IPS DF 6.9 (cell line): Measurements from ENCODE around the gene AMBP.

Source experiments
- DNase-seq: peaks from one replicate; pipeline ENCODE4 v3.0.0-alpha.2; 2013; ENCODE audit warnings: low read depth, low spot score
- H3K27ac ChIP-seq: one replicate; pipeline ENCODE4 v1.5.1; 2013; ENCODE audit warnings: low read length, control low read depth
- H3K27me3 ChIP-seq: 2 replicates; pipeline ENCODE4 v1.6.1; 2013; ENCODE audit warnings: mild to moderate bottlenecking, low read length; ENCODE audit not compliant: control insufficient read depth, insufficient read depth
- H3K36me3 ChIP-seq: 2 replicates; pipeline ENCODE4 v1.6.1; 2013; ENCODE audit warnings: low read length; ENCODE audit not compliant: control insufficient read depth, insufficient read depth
- H3K4me1 ChIP-seq: 2 replicates; pipeline ENCODE4 v1.6.1; 2013; ENCODE audit warnings: low read length; ENCODE audit not compliant: control insufficient read depth, insufficient read depth
- H3K4me3 ChIP-seq: 2 replicates; pipeline ENCODE4 v1.5.1; 2013; ENCODE audit warnings: mild to moderate bottlenecking, low read length
- H3K9me3 ChIP-seq: 2 replicates; pipeline ENCODE4 v1.6.1; 2013; ENCODE audit warnings: low read length, inconsistent platforms; ENCODE audit not compliant: control insufficient read depth, insufficient read depth
- WGBS: extraction: QIAGEN DNeasy Blood & Tissue Kit; methylation state at CpG from one replicate; pipeline ENCODE4 v1.1.7; 2013; ENCODE audit warnings: mixed read lengths, missing lambda C conversion rate; ENCODE audit not compliant: insufficient read length, insufficient coverage; 5-methylcytosine and 5-hydroxymethylcytosine counted together

AMBP gene

GRCh38 chr9:114071197-114071795 lies 6.8 kb downstream of the AMBP start:
- no CpG with 5 or more reads among the region's 7 CpGs for WGBS
- no peaks in the 10 kb centered on the region for H3K27me3 ChIP-seq
- no peaks in the 10 kb centered on the region for H3K4me1 ChIP-seq
- no peak for DNase-seq
- H3K36me3 ChIP-seq = no peaks in the 10 kb centered on the region
- H3K4me3 ChIP-seq = no peak overlapping the region
- no peak overlapping the region for H3K27ac ChIP-seq
- H3K9me3 ChIP-seq = no peaks in the 10 kb centered on the region

- Histone ChIP-seq H3K27me3 (no peaks in the 10 kb centered on the region), H3K4me1 (no peaks in the 10 kb centered on the region), H3K27ac (no peak overlapping the region), H3K9me3 (no peaks in the 10 kb centered on the region), H3K36me3 (no peaks in the 10 kb centered on the region), H3K4me3 (no peak overlapping the region)
- WGBS = no CpG with 5 or more reads among the region's 17 CpGs
- DNase-seq = no peak
Measured at GRCh38 chr9:114070188-114071103, 7.7 kb downstream of the AMBP start.

DNA sequence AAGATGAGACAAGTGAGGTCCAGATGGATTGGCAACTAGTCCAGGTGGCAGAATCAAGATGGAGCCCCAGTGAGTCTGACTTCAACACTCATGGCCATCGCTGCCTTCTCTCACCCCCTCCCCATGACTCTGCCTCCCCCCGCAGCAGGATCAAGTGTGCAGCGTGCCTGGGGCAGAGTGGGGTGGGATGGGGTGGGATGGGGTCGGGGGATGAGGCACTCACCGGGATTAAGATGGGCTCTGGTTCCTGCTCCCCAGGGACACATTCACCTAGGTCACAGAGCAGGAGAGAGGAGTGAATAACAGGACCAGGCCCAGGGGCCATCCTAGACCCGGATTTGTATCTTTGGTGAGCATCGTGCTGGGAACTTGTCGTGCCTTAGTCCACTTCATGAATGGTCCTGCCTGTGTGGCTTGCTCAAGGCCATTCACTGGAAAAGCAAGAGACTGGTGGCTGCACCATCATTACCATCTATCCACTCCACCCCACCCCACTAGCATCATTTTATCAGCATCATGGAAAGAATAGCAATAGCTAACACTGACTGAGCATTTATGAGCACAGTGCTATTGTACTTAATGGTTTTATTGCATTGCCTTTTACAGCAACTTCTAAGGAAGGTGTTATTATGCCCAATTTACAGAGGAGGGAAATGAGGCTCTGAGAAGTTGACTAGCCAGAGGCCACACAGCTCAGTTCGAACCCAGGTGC lies 8.5 kb downstream of the AMBP start:
- H3K27me3 ChIP-seq = no peaks in the 10 kb centered on the region
- no peaks in the 10 kb centered on the region for H3K9me3 ChIP-seq
- no CpG with 5 or more reads among the region's 9 CpGs for WGBS
- H3K4me3 ChIP-seq = no peak overlapping the region
- H3K36me3 ChIP-seq = no peaks in the 10 kb centered on the region
- no peak for DNase-seq
- H3K27ac ChIP-seq = no peak overlapping the region
- no peaks in the 10 kb centered on the region for H3K4me1 ChIP-seq

DNA sequence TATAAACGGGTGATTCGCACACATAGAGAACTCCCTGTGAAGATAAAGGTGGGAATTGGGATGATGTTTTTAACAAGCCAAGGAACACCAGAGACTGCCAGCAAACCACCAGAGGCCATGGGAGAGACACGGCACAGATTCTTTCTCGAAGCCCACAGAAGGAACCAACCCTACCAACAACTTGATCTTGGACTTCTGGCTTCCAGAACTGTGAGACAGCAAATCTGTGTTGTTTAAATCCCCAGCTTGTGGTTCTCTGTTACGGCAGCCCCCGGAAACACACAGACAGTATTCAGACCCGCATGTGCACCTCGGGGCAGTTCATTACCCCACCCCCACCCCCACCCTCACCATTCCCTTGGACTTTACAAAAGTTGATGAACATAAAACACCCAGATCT lies 12.8 kb downstream of the AMBP start:
- Histone ChIP-seq H3K27ac (no peak overlapping the region), H3K4me1 (no peaks in the 10 kb centered on the region), H3K27me3 (no peaks in the 10 kb centered on the region), H3K4me3 (no peak overlapping the region), H3K9me3 (no peaks in the 10 kb centered on the region), H3K36me3 (no peaks in the 10 kb centered on the region)
- no CpG with 5 or more reads among the region's 8 CpGs for WGBS
- DNase-seq = no peak

DNA sequence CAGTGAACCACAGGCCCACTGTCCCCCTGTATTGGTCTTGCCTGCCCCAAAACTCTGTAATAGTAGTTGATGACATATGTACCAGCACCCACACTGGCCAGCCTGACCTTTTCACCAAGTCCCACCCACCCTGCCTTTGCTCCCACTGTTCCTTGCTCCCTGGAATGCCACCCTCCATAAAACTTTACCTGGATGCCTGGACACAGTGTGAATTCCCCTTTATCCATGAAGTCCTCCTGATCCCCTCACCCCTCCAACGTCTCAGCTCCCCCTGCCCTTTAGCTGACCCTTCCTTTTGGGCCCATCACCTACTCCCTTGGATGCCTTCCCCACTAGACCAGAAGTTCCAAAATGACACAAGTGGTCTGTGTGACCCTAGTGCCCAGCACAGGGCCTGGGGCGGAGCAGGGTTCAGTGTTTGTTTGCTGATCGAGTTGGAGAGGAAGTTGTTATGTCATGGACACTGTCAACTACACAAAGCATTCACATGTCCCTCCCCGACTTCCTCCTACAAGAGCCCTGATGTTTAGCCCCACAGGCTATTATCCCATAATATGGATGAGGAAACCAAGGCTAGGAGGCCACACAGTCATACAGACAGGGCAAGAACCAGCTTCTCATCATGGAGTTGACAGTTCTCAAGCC lies 16.1 kb downstream of the AMBP start:
- Histone ChIP-seq H3K4me3 (no peak overlapping the region), H3K27ac (no peak overlapping the region), H3K9me3 (no peaks in the 10 kb centered on the region), H3K27me3 (no peaks in the 10 kb centered on the region), H3K4me1 (no peaks in the 10 kb centered on the region), H3K36me3 (no peaks in the 10 kb centered on the region)
- no CpG with 5 or more reads among the region's 4 CpGs for WGBS
- no peak for DNase-seq

DNA sequence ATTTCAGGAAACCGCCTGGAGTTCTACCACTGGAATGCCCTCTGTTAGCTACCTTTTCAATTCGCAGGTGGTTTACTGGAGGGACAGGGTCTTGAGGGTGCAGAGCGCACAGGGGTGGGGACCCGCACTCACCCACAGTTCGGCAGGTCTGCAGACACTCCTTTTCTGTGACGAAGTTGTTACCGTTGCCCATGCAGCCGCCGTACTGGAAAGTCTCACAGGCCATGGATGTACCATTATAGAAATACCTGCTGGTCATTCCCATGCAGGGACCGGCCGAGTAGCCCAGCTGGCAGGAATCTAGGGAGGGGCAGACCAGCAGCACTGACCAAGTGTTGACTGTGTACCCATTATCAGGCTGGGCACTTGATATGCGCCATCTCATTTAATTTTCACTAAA lies 16.8 kb downstream of the AMBP start:
- no peak for DNase-seq
- H3K27ac ChIP-seq = no peak overlapping the region
- H3K27me3 ChIP-seq = no peaks in the 10 kb centered on the region
- no peaks in the 10 kb centered on the region for H3K4me1 ChIP-seq
- H3K9me3 ChIP-seq = no peaks in the 10 kb centered on the region
- H3K4me3 ChIP-seq = no peak overlapping the region
- WGBS = no CpG with 5 or more reads among the region's 12 CpGs
- H3K36me3 ChIP-seq = 0 out of 2 replicates have a peak, but pooled peaks cover 3% of the 10 kb centered on the region

DNA sequence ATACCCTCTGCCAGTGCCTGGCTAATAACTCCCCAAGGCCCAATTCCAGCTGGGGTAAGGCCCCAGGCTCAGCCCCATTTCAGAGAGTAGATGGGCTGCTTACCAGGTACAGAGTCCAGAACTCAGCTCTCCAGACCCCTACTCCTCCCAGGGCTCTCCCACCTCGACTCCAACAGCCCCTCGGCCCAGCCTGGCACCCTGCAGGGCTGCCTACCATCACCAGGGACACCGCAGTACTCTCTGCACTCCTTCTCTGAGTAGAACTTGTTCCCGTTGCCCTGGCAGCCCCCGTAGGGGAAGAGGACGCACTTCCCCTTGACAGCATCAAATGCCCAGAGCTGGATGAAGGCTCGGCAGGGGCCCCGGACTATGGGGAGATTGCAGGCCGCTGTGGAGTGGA lies 17.4 kb downstream of the AMBP start:
- Histone ChIP-seq H3K4me1 (no peaks in the 10 kb centered on the region), H3K27ac (no peak overlapping the region), H3K36me3 (0 out of 2 replicates have a peak, but pooled peaks cover 3% of the 10 kb centered on the region), H3K27me3 (no peaks in the 10 kb centered on the region), H3K4me3 (no peak overlapping the region), H3K9me3 (no peaks in the 10 kb centered on the region)
- no peak for DNase-seq
- WGBS = no CpG with 5 or more reads among the region's 9 CpGs

DNA sequence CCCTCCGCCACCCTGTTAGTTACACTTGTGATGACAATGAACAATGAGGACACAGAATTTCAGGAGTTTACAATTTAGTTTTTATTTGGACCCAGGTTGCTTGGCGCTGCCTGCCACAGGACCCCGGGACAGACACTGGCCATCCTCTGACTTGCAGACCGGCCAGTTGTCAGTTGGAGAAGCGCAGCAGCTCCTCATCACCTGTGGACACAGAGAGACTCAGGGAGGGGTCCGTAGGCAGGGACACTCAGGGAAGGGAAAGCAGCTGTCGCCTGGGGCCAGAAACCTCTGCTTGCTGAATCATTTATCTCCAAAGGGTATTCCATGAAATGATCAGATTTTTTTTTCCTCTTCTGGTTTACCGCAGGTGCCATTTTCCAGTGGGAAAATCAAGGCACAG lies 18.0 kb downstream of the AMBP start:
- no CpG with 5 or more reads among the region's 8 CpGs for WGBS
- Histone ChIP-seq H3K36me3 (0 out of 2 replicates have a peak, but pooled peaks cover 3% of the 10 kb centered on the region), H3K27ac (no peak overlapping the region), H3K27me3 (no peaks in the 10 kb centered on the region), H3K4me3 (no peak overlapping the region), H3K9me3 (no peaks in the 10 kb centered on the region), H3K4me1 (no peaks in the 10 kb centered on the region)
- DNase-seq = no peak

DNA sequence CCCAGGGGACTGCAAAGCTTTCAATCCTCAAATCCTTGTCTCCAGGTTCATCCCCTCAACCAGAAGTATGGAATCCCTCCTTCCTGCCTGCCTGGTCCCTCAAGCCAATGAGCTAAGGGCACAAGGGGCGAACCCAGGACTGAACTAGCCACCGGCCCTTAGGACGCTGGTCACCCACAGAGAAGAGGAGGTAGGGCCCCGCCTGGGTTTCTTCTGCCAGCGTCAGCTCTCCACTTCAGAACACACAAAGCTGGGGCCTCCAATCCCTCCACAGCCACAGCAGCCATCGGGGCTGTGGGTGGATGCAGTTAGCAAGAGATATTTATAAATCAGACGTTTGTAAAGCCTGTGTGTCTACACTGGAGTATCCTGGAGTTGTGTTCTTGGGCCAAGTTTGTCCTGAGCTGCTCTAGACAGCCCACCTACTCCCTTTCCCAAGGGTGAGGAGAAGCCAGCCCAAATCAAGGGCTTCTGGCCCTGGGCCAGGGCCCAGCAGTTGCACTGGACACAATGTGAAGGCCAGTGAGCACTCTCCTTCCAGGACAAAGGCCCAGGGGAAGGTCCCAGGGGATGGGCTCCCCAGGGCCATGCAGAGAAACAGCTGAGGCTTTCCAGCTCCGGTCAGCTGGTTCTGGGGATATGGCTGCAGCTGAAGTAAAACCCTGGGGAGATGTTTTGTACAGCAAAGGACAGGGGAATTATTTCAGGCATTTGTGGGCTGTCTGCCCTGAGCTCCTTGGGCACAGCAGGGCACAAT lies 18.9 kb downstream of the AMBP start:
- WGBS = no CpG with 5 or more reads among the region's 8 CpGs

More for the DNA sequence above, 18.9 kb downstream of the AMBP start:
- H3K36me3 ChIP-seq = 0 out of 2 replicates have a peak, but pooled peaks cover 3% of the 10 kb centered on the region
- H3K4me1 ChIP-seq = no peaks in the 10 kb centered on the region
- no peak for DNase-seq
- H3K27me3 ChIP-seq = no peaks in the 10 kb centered on the region
- H3K27ac ChIP-seq = no peak overlapping the region
- H3K4me3 ChIP-seq = no peak overlapping the region
- H3K9me3 ChIP-seq = no peaks in the 10 kb centered on the region
